ENCODE data around the gene FBXL16.

DNA sequence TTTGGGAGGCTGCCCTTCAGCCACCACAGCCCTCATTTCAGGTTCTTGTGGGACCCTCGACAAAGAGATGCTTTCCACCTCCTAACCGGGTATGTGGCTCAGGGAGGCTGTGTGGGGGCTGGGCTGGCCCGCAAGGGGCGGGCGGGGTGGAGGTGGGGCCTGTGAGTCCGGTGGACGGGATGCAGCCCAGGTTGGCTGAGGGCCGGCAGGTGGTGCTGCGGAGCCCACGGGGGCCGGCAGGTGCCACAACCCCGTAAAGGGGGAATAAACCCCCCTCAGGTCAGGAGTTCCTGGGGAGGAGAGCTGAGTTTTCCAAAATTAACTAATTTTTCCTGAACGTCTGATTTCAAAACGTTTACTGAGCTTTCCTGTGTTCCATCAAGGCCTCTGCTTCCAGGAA is 40.1 kb upstream of the FBXL16 start:
- TF ChIP-seq, protein P1, sequence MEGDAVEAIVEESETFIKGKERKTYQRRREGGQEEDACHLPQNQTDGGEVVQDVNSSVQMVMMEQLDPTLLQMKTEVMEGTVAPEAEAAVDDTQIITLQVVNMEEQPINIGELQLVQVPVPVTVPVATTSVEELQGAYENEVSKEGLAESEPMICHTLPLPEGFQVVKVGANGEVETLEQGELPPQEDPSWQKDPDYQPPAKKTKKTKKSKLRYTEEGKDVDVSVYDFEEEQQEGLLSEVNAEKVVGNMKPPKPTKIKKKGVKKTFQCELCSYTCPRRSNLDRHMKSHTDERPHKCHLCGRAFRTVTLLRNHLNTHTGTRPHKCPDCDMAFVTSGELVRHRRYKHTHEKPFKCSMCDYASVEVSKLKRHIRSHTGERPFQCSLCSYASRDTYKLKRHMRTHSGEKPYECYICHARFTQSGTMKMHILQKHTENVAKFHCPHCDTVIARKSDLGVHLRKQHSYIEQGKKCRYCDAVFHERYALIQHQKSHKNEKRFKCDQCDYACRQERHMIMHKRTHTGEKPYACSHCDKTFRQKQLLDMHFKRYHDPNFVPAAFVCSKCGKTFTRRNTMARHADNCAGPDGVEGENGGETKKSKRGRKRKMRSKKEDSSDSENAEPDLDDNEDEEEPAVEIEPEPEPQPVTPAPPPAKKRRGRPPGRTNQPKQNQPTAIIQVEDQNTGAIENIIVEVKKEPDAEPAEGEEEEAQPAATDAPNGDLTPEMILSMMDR (IDR thresholded peaks at IDR 0.05): peak in 2 of 6 experiments; percentile 6 to 29
- no peak for TF ChIP-seq POLR2A (IDR thresholded peaks at IDR 0.05)

Data from esophagus squamous epithelium (tissue), 4 donors.